BE2C (cell line): ENCODE measurements around the gene SPTLC3.

Source experiments
- DNase-seq: peaks from one replicate; pipeline ENCODE4 v3.0.0-alpha.2; 2020
- H3K27me3 ChIP-seq: fragments of 250-450 bp; sonication (Bioruptor Pico); 2 replicates; pipeline ENCODE4 v1.5.1; 2020; ENCODE audit warnings: mild to moderate bottlenecking
- H3K36me3 ChIP-seq: fragments of 250-450 bp; sonication (Bioruptor Pico); 2 replicates; pipeline ENCODE4 v1.5.1; 2020; ENCODE audit warnings: mild to moderate bottlenecking
- H3K4me1 ChIP-seq: fragments of 250-450 bp; sonication (Bioruptor Pico); 2 replicates; pipeline ENCODE4 v1.5.1; 2020
- H3K4me3 ChIP-seq: 2 replicates; pipeline ENCODE4 v1.5.1; 2011; ENCODE audit warnings: low read depth, low read length
- H3K9me3 ChIP-seq: fragments of 250-450 bp; sonication (Bioruptor Pico); 2 replicates; pipeline ENCODE4 v1.5.1; 2020
- CTCF ChIP-seq: IDR thresholded peaks from 2 replicates; pipeline ENCODE4 v1.5.1; 2012; ENCODE audit warnings: mild to moderate bottlenecking, low read depth, low read length

The SPTLC3 gene

GRCh38 chr20:13158369-13158768 is 149.6 kb downstream of the SPTLC3 start:
- no peak for TF ChIP-seq CTCF

GRCh38 chr20:13159889-13160288 is 151.1 kb downstream of the SPTLC3 start:
- H3K4me1 ChIP-seq = no peaks in the 10 kb centered on the region
- no peak for TF ChIP-seq CTCF
- DNase-seq = no peak
- H3K4me3 ChIP-seq = no peak overlapping the region
- no peaks in the 10 kb centered on the region for H3K27me3 ChIP-seq
- H3K36me3 ChIP-seq = no peaks in the 10 kb centered on the region
- no peaks in the 10 kb centered on the region for H3K9me3 ChIP-seq

More at GRCh38 chr20:13158369-13158768, 149.6 kb downstream of the SPTLC3 start:
- DNase-seq = no peak
- Histone ChIP-seq H3K27me3 (no peaks in the 10 kb centered on the region), H3K9me3 (no peaks in the 10 kb centered on the region), H3K4me1 (no peaks in the 10 kb centered on the region), H3K4me3 (no peak overlapping the region), H3K36me3 (no peaks in the 10 kb centered on the region)

GRCh38 chr20:13165203-13165602 is 156.4 kb downstream of the SPTLC3 start:
- no peak for DNase-seq
- H3K4me3 ChIP-seq = no peak overlapping the region

GRCh38 chr20:13166011-13166410 is 157.2 kb downstream of the SPTLC3 start:
- no peak for TF ChIP-seq CTCF
- Histone ChIP-seq H3K27me3 (no peaks in the 10 kb centered on the region), H3K4me3 (no peak overlapping the region), H3K36me3 (no peaks in the 10 kb centered on the region), H3K4me1 (no peaks in the 10 kb centered on the region), H3K9me3 (no peaks in the 10 kb centered on the region)
- no peak for DNase-seq

More at GRCh38 chr20:13165203-13165602, 156.4 kb downstream of the SPTLC3 start:
- H3K36me3 ChIP-seq = no peaks in the 10 kb centered on the region
- H3K4me1 ChIP-seq = no peaks in the 10 kb centered on the region
- no peaks in the 10 kb centered on the region for H3K27me3 ChIP-seq
- H3K9me3 ChIP-seq = no peaks in the 10 kb centered on the region
- TF ChIP-seq CTCF = no peak

- Histone ChIP-seq H3K9me3 (no peaks in the 10 kb centered on the region), H3K4me3 (no peak overlapping the region), H3K36me3 (no peaks in the 10 kb centered on the region), H3K27me3 (no peaks in the 10 kb centered on the region), H3K4me1 (no peaks in the 10 kb centered on the region)
- no peak for TF ChIP-seq CTCF
- no peak for DNase-seq
Measured at GRCh38 chr20:13166437-13166836, 157.7 kb downstream of the SPTLC3 start.

GRCh38 chr20:13169086-13169485 is 160.3 kb downstream of the SPTLC3 start:
- DNase-seq = no peak
- Histone ChIP-seq H3K27me3 (no peaks in the 10 kb centered on the region), H3K4me1 (no peaks in the 10 kb centered on the region), H3K9me3 (no peaks in the 10 kb centered on the region), H3K36me3 (no peaks in the 10 kb centered on the region), H3K4me3 (no peak overlapping the region)
- TF ChIP-seq CTCF = no peak
